HG02973 (cell line): ENCODE results near the gene HTRA3.

Source experiments
- ATAC-seq: cut with Tn5 transposase; IDR thresholded peaks from one replicate; pipeline ENCODE4 v1.9.1; 2021; ENCODE audit warnings: moderate library complexity; ENCODE audit not compliant: unreplicated experiment

Gene HTRA3

DNA sequence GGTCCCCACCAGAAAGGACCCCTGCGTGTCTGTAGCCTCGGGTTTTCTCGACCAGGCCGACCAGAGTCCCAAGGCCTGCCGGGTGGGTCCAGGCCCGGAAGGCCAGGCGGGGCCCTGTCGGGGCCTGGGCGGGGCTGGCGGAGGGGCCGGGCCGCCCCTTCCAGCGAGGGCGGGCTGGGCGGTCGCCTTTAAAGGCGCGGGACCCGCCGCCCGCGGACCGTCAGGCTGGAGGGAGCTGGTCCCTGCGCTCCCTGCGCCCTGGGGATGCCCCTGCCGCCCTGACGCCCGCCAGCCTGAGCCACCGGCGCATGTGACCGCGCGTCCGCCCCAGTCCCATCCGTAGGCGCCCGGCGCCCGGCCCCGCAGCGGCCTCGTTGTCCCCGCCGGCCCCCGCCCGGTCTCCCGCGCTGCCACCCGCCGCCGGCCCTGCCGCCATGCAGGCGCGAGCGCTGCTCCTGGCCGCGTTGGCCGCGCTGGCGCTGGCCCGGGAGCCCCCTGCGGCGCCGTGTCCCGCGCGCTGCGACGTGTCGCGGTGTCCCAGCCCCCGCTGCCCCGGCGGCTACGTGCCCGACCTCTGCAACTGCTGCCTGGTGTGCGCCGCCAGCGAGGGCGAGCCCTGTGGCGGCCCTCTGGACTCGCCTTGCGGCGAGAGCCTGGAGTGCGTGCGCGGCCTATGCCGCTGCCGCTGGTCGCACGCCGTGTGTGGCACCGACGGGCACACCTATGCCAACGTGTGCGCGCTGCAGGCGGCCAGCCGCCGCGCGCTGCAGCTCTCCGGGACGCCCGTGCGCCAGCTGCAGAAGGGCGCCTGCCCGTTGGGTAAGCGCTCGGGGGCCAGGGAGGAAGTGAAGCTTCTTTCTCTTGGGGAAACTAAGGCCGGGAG lies at the start of gene HTRA3:
TSS of gene HTRA3 (plus strand) at position 220 of the 883 bp plus-strand sequence. CDS start at position 435, 215 bp downstream.
- ATAC-seq: no peak

DNA sequence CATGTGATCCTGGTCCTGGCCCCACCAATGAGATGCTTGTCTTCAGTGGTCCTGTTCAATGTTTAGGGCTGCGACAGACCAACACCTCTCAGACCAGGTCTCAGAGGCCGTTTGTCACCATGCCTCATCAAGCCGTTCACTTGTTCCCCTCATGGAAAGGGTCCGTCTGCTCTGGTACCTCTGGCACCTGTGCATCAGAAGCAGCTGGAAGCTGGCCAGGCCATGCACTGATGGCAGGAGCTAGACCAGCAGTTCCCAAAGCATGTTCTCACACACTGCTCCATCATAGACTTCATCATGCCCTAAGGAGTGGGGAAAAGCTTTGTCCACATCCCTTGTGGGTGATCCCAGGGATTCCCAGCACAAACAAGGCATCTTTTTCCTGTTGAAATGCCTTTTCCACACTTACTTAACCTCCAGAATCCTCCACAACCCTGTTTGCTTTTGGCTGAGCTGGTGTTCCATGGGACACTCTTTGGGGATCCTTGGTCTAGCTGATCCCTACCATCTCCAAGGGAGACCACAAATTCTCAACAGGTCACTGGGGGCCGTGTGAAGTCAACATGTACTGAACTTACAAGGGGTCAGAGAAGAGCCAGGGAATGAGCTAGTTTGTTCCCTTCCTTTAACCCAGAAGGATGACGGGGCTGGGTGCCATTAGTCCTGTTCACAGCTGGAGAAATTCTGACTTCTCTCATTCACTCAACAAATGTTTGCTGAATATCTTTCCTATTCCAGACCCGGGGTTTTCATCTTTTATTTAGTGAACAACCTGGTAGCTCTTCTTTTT lies 48.7 kb upstream of the HTRA3 start:
- no peak for ATAC-seq

DNA sequence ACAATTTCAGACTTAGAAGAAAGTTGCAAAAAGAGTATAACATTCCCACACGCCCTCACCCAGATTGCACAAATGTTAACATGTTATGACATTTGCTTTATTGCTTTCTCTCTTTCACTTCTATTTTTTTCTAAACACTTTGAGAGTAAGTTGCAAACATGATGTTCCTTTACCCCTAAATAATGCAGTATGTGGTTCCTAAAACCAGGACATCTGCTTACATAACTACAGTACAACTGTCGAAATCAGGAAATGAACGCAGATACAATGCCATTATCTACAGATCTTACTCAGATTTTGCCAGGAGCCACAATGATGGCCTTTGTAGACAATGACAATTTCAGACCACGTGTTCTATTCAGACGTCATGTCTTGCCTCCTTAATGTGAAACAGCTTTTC lies 48.1 kb upstream of the HTRA3 start:
- ATAC-seq: no peak

DNA sequence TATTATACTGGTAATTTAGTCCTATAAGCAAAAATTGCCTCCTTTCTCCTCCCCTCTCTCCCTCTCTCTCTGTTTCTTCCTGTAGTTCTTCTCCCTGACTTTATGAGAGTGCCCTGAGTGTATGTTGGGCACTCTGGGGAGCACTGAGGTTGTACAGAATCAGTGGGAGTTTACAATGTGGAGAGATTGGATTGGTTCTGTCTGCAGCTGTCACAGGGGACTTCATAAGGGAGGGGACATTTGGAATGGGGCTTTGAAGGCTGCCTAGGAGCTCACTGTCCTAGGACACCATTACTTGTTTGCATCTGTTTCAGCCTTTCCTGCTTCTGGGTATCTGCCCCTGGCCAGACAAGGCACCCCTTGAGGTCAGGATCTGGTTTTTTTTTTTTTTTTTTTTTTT lies 47.6 kb upstream of the HTRA3 start:
- no peak for ATAC-seq

DNA sequence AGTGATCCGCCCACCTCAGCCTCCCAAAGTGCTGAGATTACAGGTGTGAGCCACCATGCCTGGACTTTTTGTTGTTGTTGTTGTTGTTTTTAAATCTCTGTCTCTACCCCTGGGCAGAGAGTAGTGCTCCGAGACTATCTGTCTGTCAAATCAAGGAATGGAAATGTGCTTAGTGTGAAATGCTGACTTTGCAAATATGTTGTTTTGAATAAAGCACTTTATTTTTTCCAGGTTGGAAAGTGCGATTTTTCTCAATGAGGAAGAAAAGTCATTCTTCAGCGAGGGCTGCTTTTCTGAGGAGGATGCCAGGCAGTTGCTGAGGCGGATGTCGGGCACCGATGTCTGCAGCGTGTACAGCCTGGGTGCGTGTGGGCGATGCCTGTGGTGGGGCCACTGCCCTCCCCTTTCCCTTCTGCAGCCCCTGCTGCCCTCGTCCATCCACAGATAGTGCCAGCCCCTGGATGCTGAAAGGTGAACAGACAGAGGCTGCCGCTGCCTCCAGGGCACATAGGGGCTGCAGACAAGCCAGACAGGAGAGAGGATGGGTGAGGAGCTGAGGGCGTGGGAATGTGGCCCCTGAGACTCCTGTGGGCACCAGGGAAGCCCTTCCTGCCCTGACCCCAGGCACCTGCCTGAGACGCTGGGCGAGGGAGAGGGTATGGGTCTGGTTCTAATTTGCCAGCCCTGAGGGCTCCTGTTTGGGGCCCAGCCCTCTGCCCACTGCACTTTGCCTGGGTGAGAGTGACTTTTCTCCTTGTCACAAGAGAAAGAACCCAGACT lies 46.8 kb upstream of the HTRA3 start:
- no peak for ATAC-seq

DNA sequence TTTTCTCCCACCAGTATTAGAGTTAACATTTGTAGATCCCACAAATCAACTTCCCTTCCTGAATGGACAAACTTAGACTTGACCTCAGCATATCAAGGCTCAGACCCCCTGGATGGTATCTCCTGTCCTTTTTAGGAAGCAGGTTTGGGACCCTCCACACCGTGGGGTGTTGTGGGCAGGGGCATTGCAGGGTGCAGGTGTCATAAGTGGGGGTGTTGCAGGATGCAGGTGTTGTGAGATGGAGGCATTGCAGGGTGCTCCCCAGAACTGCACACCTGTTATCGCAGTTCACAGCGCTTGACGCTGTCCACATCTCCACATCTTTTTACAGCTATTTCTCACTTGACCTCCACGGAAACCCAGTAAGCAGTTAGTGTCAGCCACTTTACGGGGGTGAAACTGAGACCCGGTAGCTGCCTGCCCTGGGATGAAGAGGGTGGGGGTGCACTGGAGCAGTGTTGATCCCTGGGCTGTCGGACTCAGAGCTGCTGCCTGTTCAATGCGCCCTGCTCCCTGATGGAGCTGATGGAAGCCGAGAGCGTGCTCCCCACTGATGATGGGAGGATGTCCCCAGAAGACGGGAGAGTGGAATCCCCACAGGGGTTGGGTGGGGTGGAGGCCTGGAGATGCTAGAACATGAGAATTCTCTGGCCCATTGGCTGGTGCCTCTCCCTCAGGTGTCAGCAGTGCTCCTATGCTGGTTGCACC lies 45.1 kb upstream of the HTRA3 start:
- ATAC-seq: no peak

DNA sequence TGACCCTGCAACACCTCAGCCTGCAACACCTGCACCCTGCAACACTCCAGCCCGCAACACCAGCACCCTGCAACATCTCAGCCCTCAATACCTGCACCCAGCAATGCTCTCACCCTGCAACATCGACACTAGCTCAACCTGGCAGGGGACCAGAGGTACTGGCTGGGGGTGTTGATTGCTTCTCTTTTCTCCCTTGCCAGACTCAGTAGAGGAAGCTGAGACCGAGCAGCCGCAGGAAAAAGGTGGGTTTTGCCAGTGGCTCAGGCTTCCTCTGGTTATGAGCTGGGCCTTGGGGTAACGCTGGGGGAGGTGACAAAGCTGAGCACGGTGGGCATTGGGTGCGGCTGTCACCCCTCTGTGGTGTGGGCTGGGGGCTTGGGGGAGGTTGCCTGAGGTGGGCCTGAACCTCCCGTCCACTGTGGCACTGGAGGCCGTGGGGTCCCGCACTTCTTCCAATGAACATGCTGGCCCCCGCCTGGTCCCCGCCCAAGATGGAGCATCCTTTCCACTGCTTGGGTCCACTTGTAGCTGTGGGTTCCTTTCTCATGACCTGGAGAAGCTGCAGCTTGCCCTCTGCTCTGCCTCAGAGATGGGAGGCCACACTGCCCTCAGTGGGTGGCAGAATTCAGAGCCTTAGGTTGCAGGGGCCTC lies 44.5 kb upstream of the HTRA3 start:
- ATAC-seq: no peak

DNA sequence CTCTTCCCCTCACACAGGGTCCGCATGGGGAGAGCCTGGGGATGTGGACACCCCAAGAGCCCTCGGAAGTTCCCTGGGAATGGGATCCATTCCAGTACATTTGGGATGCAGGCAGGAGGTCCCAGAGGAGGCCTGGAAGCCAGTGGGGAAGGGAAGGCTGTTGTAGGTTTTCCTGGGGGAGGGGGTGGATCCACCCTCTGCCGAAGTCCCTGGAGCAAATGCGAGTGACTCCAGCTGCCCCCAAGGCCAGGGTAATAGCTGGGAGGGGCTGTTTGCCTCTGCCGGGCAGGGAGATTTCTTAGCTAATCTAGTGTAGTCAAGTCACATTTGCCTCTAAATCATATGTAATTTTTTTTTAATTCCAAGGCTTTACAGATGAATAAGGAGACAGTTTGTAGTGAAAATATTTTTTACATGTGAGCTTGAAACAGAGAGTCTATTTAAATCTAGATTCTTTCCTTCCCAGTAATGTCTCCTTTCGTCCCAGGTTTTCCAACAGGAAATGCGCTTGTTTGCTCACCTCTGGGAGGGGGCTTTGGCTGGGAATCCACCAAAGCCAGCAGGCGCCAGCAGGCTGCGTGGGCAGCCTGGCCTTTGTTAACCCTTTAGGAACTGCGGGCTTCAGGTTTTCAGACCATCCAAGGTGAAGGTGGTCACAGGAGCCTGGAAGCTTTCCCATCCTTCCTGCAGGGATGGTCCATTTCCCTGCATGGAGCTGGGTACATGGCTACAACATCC lies 43.7 kb upstream of the HTRA3 start:
- no peak for ATAC-seq

DNA sequence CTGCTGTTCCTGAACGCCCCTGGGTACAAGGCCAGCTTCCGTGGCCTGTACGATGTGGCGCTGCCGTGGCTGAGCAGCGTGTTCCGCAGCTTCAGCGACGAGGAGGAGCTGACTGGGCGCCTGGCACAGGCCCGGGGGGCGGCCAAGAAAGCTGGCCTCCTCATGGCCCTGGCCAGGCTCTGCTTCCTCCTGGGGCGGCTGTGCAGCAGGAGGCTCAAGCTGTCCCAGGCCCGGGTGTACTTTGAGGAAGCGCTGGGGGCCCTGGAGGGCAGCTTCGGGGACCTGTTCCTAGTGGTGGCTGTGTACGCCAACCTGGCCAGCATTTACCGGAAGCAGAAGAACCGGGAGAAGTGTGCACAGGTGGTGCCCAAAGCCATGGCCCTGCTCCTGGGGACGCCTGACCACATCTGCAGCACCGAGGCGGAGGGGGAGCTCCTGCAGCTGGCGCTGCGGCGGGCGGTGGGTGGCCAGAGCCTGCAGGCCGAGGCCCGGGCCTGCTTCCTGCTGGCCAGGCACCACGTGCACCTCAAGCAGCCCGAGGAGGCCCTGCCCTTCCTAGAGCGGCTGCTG lies 42.3 kb upstream of the HTRA3 start:
- ATAC-seq: no peak

DNA sequence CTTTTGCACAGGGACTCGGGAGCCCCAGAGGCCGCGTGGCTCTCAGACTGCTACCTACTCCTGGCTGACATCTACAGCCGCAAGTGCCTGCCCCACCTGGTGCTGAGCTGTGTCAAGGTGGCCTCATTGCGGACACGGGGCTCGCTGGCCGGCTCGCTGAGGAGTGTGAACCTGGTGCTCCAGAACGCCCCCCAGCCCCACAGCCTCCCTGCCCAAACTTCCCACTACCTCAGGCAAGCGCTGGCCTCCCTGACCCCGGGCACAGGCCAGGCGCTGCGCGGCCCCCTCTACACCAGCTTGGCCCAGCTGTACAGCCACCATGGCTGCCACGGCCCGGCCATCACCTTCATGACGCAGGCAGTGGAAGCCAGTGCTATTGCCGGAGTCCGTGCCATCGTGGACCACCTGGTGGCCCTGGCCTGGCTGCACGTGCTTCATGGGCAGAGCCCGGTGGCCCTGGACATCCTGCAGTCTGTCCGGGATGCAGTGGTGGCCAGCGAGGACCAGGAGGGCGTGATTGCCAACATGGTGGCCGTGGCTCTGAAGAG lies 41.7 kb upstream of the HTRA3 start:
- ATAC-seq: no peak

DNA sequence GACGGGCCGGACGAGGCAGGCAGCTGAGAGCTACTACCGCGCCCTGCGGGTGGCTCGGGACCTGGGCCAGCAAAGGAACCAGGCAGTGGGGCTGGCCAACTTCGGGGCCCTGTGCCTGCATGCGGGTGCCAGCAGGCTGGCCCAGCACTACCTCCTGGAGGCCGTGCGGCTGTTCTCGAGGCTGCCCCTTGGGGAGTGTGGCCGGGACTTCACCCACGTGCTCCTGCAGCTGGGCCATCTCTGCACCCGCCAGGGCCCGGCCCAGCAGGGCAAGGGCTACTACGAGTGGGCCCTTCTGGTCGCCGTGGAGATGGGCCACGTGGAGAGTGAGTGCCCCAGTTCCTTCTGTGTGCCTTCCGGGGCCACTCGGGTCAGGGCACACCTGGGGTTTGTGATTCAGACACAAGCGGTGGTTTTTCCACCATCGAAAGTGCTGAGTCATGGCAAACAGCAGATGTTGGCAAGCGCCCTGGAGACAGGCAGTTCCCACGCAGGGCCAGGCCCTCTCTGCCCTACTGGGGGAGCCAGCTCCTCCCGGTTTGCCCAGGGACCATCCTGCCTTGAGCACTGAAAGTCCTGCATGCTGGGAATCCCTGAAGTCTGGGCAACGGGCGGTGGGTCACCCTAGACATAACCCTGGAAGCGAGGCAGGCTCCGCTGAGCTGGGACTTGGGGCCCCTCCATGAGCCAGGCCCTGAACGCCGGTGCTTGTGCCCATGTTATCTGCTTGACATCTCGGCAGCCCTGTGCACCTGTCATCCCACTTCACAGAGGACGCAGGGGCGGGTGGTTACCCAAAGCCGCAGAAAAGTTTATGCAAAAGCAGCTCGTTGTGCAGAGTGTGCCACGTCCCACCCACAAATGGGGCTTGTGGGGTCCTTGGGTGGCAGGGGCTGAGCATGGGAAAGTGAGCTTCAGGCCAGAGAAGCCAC lies 41.0 kb upstream of the HTRA3 start:
- peak; percentile 70 for ATAC-seq

DNA sequence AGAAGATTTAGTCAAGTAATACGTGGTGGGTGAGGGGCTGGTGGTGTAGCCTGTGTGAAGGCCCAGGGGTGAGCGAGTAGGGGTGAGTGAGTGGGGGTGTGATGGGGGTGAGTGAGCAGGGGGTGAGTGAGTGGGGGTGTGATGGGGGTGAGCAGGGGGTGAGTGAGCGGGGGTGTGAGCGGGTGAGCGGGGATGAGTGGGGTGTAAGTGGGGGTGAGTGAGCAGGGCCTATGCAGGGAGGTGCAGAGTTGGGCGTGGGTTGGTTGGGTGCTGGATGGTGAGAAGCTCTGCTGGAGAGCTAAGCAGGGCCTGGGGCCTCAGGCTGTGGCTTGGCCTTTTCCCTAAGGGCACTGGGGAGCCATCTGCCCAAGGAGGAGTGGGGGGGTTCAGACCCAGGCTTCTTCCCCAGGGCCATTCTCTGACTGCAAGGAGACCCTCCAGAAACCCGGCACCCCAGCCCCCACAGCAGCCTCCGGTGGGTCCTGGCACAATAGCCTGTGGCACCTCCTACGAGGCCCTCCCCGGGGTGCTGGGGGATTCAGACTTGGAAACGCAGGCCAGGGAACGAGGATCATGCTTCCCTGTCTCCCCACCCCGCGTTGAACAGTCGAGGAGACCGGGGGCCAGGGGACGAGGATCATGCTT lies 40.1 kb upstream of the HTRA3 start:
- ATAC-seq: no peak

DNA sequence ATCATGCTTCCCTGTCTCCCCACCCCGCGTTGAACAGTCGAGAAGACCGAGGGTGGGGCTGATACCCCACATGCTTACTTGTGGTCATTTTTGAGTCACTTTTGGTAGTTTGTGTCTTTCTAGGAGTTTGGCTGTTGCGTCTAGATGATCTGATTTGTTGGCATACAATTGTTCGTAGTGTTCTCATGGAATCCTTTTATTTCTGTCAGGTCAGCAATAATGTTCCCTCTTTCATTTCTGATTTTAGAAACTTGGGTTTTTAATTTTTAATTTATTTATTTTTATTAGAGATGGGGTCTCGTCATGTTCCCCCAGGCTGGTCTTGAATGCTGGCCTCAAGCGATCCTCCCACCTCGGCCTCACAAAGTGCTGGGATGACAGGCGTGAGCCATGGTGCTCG lies 39.5 kb upstream of the HTRA3 start:
- ATAC-seq: no peak

DNA sequence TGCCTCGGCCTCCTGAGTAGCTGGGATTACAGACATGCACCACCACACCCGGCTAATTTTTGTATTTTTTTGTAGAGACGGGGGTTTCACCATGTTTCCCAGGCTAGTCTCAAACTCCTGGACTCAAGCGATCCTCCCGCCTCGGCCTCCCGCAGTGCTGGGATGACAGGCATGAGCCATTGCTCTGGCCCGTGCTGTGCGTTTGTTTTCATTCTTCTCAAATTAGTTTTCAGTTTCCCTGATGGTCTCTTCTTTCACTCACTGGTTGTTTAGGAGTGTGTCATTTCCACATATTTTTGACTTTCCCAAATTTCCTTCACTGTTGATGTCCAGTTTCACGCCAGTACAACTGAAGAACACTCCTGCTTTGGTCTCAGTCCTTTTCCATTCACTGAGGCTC lies 38.7 kb upstream of the HTRA3 start:
- no peak for ATAC-seq

DNA sequence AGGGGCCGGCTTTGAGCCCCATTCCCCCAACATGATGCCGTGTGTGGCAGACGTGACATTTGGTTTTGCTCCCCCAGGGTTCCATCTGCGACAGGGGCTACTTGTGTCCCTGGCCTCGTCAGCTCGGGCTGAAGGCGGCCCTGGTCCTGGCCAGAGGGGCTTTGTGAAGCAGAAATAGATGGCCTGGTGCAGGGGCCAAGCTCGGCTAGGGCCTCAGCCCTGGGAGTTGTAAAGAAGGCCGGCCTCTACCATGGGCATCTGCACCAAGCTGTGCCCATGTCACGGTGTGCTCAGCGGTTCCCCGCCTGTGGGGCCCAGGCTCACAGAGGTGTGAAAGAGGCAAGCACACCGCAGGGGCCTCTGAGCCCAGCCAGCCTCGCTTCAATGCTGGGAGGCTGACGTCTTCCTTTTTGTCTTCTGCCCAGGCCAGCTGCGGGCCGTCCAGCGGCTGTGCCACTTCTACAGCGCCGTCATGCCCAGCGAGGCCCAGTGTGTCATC lies 38.0 kb upstream of the HTRA3 start:
- no peak for ATAC-seq

DNA sequence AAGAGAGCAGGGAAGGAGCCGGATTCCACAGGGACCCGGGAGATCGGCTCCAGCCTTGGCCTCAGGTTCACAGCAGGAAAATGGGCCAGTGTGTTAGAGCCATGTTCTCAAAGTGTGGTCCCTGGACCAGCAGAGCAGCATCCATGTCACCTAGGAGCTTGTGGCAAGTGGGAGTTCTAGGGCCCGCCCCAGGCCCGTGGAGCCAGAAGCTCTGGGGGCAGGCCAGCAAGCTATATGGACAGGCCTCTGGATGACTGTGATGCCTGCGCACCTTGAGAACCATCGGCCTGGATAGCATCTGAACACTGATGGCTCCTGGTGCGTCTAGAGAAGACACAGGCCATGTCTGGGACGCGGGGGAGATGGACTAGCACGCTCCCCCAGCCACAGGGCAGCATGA lies 36.8 kb upstream of the HTRA3 start:
- ATAC-seq: no peak
